ENCODE results near the gene HMGCL.
A peak's percentile ranks its signal among the peaks of the same experiment; 100 is the strongest.

The HMGCL gene

GRCh38 chr1:23772854-23773242 is 52.4 kb downstream of the HMGCL start:
- TF ChIP-seq, protein P1, sequence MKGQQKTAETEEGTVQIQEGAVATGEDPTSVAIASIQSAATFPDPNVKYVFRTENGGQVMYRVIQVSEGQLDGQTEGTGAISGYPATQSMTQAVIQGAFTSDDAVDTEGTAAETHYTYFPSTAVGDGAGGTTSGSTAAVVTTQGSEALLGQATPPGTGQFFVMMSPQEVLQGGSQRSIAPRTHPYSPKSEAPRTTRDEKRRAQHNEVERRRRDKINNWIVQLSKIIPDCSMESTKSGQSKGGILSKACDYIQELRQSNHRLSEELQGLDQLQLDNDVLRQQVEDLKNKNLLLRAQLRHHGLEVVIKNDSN (IDR thresholded peaks at IDR 0.05) = no peak
- no peak for TF ChIP-seq FOXM1 (IDR thresholded peaks at IDR 0.05; ENCODE audit: borderline replicate concordance, low read depth)
- no peak for TF ChIP-seq ZBTB7A (IDR thresholded peaks at IDR 0.05; ENCODE audit: low read depth)
- no peak for TF ChIP-seq YY1 (IDR thresholded peaks at IDR 0.05; ENCODE audit: low read depth)
- no peak for TF ChIP-seq TCF12 (IDR thresholded peaks at IDR 0.05; ENCODE audit: low read depth)
- TF ChIP-seq EP300 (IDR thresholded peaks at IDR 0.05; ENCODE audit: borderline replicate concordance) = no peak
- TF ChIP-seq, protein P2, sequence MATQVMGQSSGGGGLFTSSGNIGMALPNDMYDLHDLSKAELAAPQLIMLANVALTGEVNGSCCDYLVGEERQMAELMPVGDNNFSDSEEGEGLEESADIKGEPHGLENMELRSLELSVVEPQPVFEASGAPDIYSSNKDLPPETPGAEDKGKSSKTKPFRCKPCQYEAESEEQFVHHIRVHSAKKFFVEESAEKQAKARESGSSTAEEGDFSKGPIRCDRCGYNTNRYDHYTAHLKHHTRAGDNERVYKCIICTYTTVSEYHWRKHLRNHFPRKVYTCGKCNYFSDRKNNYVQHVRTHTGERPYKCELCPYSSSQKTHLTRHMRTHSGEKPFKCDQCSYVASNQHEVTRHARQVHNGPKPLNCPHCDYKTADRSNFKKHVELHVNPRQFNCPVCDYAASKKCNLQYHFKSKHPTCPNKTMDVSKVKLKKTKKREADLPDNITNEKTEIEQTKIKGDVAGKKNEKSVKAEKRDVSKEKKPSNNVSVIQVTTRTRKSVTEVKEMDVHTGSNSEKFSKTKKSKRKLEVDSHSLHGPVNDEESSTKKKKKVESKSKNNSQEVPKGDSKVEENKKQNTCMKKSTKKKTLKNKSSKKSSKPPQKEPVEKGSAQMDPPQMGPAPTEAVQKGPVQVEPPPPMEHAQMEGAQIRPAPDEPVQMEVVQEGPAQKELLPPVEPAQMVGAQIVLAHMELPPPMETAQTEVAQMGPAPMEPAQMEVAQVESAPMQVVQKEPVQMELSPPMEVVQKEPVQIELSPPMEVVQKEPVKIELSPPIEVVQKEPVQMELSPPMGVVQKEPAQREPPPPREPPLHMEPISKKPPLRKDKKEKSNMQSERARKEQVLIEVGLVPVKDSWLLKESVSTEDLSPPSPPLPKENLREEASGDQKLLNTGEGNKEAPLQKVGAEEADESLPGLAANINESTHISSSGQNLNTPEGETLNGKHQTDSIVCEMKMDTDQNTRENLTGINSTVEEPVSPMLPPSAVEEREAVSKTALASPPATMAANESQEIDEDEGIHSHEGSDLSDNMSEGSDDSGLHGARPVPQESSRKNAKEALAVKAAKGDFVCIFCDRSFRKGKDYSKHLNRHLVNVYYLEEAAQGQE (IDR thresholded peaks at IDR 0.05; ENCODE audit: low read depth) = no peak

- TF ChIP-seq TEAD4 (IDR thresholded peaks at IDR 0.05) (no peak), EP300 (IDR thresholded peaks at IDR 0.05; ENCODE audit: borderline replicate concordance) (no peak), RAD21 (IDR thresholded peaks at IDR 0.05; ENCODE audit: low read depth) (peak; percentile 84)
- TF ChIP-seq, protein P3, sequence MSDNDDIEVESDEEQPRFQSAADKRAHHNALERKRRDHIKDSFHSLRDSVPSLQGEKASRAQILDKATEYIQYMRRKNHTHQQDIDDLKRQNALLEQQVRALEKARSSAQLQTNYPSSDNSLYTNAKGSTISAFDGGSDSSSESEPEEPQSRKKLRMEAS (IDR thresholded peaks at IDR 0.05) = no peak
Observed at GRCh38 chr1:23772049-23772853, 53.0 kb downstream of the HMGCL start.

DNA sequence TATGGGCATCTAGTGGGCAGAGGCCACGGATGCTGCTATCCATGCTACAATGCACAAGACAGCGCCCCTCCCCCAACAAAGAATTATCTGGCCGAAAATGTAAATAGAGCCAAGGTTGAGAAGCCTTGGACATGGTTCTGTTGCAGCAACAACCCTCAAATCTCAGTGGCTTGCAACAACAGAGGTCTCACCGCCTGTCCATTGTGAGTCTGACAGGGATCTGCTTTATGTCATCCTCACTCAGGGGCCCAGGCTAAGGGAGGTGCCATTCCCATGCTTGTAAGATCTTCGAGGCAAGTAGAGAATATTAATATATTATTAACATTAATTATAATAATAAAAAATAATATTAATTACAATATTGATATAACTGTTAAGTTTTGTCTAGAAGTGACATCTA is 56.5 kb downstream of the HMGCL start:
- TF ChIP-seq, protein P3 (IDR thresholded peaks at IDR 0.05) = no peak
- TF ChIP-seq, protein P1 (IDR thresholded peaks at IDR 0.05) = no peak
- TF ChIP-seq TAF1 (IDR thresholded peaks at IDR 0.05; ENCODE audit: low read depth) = no peak
- TF ChIP-seq RAD21 (IDR thresholded peaks at IDR 0.05; ENCODE audit: low read depth) = no peak
- TF ChIP-seq NFIC (IDR thresholded peaks at IDR 0.05) = no peak
- no peak for TF ChIP-seq ZBTB7A (IDR thresholded peaks at IDR 0.05; ENCODE audit: low read depth)
- no peak for TF ChIP-seq TCF12 (IDR thresholded peaks at IDR 0.05; ENCODE audit: low read depth)
- TF ChIP-seq EGR1 (IDR thresholded peaks at IDR 0.05) = no peak
- TF ChIP-seq FOXM1 (IDR thresholded peaks at IDR 0.05; ENCODE audit: borderline replicate concordance, low read depth) = no peak
- TF ChIP-seq, protein P2 (IDR thresholded peaks at IDR 0.05; ENCODE audit: low read depth) = no peak
- no peak for TF ChIP-seq EP300 (IDR thresholded peaks at IDR 0.05; ENCODE audit: borderline replicate concordance)

DNA sequence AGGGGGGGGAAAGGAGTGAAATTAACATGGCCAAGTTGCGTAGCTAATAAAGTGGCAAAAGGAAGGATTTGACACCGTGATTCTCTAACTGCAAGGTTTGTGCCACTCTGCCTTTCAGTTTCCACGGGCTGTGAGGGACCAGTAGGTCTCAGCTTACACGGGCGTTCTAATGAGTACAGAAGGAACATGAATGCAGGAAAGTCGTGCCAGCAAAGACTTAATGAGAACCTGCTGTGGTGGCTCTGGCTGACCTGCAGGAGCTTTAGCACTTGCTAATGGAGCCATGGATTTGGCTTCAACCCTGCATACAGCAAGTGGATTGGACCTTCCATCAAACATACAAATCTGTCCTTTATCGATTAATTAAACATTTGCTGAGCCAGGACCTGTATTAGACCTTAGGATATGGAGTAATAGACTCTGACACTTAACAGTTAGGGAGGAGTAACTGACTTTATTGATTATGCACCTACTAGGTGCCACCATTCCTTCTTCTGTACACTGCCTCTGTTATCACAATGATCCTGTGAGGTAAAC is 62.1 kb downstream of the HMGCL start:
- no peak for TF ChIP-seq YY1 (IDR thresholded peaks at IDR 0.05; ENCODE audit: low read depth)
- no peak for TF ChIP-seq ZBTB7A (IDR thresholded peaks at IDR 0.05; ENCODE audit: low read depth)

- TF ChIP-seq YY1 (IDR thresholded peaks at IDR 0.05; ENCODE audit: low read depth) (no peak), RAD21 (IDR thresholded peaks at IDR 0.05; ENCODE audit: low read depth) (no peak), EGR1 (IDR thresholded peaks at IDR 0.05) (no peak), CREB1 (IDR thresholded peaks at IDR 0.05; ENCODE audit: low read depth) (no peak), TCF12 (IDR thresholded peaks at IDR 0.05; ENCODE audit: low read depth) (no peak), TAF1 (IDR thresholded peaks at IDR 0.05; ENCODE audit: low read depth) (no peak), CEBPB (IDR thresholded peaks at IDR 0.05) (no peak), ZBTB7A (IDR thresholded peaks at IDR 0.05; ENCODE audit: low read depth) (no peak), TEAD4 (IDR thresholded peaks at IDR 0.05) (no peak), EP300 (IDR thresholded peaks at IDR 0.05; ENCODE audit: borderline replicate concordance) (no peak), FOXM1 (IDR thresholded peaks at IDR 0.05; ENCODE audit: borderline replicate concordance, low read depth) (no peak), NFIC (IDR thresholded peaks at IDR 0.05) (no peak)
- TF ChIP-seq, protein P2 (IDR thresholded peaks at IDR 0.05; ENCODE audit: low read depth) = no peak
- TF ChIP-seq, protein P1 (IDR thresholded peaks at IDR 0.05) = no peak
- TF ChIP-seq, protein P3 (IDR thresholded peaks at IDR 0.05) = no peak
Observed at GRCh38 chr1:23759277-23759676, 66.0 kb downstream of the HMGCL start.
